HG02571 (cell line): ENCODE measurements around the gene MYO5C.

Experiments
- ATAC-seq: cut with Tn5 transposase; IDR thresholded peaks from one replicate; pipeline ENCODE4 v1.9.1; 2021; ENCODE audit warnings: mild to moderate bottlenecking, moderate library complexity; ENCODE audit not compliant: unreplicated experiment

MYO5C gene

DNA sequence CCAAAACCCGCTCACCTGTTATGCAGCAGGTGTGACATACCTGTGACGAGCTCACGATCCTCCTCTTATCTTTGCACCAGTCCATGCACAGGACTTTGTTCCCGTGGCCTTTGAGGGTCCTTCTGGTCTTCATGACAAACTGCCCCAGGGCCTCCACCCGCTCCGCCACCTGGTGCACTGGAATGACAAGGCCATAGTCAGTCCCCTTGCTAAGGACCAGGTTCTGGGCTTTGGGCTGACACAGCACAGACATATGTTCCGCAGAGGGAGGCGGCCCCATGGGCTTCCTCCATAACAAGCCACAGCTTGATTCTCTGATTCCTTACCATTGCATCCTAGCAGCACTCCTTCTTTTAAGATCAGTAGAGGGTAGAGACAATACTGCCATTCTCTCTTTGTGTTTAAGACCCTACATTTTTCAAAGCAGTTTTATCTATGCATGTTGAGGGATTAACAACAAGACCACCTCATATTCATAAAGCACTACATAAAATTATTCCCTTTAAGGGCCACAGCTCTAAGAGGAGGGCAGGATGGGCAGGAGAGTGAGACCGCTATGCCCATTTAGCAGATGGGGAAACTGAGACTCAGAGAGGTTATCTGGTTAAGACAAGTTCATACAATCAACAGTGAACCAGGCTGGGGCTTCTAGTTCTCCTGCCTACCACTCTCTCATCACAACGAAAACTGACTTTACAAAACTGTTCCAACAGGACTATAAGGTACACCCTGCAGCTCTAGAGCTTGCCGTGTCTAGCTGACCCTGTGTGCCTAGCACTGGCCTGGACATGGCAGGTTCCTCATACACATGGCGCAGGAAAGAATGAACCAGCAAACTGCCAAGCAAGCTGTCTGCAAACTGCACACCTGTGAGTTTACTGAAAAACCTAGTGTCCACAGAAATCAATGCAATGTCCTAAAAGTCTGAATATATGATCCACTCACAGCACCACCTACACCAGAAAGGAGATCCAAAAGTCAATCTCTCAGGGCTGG, 141.4 kb downstream of the MYO5C start:
- ATAC-seq, result no peak

DNA sequence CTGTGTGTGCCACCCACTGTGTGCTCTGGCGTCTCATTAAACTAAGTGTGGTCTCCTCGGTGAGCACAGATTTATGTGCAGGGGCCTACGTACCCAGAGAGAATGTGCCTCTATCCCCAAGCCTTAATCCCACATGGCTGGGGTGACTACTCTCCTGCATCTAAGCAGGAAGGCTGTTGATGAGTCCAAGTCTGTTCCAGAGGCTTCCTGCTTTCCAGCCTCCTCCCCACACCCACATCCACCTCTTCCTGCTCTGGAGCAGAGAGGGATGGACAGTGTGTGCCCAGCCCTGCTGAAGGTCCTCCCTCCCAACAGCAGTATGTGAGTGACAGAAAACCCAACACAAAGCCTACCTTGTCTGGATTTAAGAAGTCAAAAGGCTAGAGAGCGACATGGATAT, 144.3 kb downstream of the MYO5C start:
- ATAC-seq, result no peak

DNA sequence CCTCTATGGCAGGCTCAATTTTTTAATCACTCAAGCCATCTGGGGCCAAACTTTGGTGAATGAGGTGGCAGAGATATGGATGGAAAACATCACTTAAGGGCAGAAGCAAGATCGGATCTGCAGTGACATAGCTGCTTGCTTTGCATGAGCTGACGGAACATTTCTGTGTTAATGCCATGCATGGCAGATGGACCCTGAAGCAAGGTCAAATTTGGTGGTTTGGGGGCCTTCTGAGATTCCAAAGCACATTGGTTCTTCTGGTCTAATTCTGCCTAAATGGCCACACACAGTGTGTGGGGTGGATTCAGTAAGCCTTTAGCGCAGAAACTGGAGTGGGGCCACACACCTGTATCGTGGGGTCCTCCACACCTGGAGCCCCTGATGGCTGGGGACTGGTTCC, 144.7 kb downstream of the MYO5C start:
- ATAC-seq, result no peak

DNA sequence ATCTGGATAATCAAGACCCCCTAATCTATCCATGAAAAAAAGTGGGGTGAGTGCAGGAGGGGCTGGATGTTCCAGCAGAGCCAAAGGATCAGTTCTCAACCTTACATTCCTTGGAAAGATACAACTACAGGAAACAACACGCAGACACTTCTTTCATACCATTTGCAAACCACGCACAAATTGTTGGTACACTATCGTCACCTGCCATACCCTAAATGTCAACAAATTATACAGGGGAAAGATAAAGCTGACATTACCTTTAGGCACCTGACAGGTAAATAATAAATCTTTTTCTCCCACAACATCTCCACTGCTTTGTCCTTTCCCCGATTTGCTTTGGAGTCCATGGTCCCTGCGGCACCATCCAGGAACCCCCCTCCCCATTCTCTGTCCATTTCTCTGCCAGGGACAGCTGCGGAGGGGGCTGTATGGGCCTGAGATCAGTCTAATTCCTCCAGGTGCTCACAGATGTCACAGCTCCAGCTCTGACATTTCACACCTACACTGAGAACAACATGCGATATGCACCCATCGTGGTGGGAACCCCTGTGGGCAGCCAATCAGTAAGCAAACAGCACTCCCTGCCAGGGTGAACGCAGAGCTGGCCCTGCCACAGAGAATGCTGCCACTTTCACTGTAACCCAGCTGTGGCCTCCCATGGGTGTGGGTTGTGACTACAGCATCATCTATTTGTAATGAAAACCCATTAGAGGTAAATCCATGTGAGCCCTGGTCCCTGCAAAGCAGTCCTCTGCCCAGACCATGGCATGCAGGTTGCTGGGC, 145.4 kb downstream of the MYO5C start:
- ATAC-seq, result no peak

DNA sequence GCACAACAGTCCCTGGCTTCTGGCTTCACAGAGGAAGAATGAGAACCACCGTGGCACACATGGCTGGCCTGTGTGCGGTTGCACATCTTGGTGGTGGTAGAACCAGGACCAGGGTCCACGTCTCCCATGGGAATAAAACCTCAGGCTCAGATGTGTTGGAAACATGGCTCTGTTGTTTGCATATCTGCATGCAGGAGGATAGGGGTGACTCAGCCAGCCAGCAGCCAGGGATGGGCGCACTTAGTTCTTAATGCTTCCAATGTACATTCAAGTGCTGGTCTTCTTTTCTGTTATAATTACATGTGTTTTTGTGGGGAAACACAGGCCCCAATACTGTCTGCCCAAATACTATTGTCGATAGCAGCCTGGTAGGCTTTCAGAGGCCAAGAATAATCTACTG, 147.2 kb downstream of the MYO5C start:
- ATAC-seq, result no peak

DNA sequence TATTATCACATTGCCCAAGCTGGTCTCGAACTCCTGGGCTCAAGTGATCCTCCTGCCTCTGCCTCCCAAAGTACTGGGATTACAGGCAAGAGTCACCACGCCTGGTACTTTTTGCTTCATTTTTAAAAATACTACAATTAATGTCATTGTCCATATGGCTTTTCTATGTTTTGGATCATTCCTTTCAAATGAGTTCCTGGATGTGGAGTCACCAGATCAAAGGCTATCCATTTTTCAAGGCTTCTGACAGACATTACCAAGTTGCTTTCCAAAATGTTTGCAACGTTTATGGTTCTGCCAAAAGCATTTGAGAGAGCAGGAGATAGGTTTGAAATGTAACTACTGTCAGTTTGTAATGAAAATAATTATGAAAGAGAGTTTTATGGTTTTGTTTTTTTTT, 148.8 kb downstream of the MYO5C start:
- ATAC-seq, result no peak

DNA sequence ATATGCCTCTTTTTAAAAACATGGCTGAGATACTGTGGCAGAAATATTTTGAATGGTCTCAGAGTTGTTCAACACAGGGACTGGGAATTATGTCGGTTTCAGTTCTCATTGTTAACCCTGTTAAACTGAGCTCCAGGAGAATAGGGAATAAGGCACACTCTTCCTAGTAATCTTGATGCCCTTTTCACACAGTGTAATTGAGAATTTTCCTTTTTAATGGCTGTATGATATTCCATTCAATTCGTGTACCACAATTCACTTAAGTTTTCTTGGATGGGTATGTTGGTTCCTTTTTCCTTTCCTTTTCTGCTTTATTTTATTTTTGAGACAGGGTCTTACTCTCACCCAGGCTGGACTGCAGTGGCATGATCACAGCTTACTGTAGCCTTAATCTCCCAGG, 149.3 kb downstream of the MYO5C start:
- ATAC-seq, result no peak

DNA sequence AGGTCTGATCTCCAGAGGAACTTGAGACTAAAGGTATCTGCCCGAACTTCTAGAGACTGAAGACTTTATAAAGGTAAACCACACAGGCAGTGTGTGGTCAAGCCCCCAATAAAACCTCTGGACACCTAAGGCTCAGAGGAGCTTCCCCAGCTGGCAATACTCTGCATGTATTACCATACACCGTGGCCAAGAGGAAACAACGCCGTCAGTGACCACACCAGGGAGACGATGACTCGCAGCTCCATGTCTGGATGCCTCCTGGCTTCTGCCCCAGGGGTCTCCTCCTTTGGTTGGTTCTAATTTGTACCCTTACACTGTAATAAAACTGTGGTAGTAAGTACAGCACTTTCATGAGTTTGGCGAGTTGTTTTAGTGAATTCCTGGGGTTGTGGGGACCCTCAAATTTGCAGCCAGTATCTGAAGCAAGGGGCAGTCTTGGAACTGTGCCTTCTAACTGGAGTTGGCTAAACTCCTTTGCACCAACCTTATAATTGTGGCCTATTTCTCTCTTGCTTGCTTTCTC, 150.9 kb downstream of the MYO5C start:
- ATAC-seq, result no peak

DNA sequence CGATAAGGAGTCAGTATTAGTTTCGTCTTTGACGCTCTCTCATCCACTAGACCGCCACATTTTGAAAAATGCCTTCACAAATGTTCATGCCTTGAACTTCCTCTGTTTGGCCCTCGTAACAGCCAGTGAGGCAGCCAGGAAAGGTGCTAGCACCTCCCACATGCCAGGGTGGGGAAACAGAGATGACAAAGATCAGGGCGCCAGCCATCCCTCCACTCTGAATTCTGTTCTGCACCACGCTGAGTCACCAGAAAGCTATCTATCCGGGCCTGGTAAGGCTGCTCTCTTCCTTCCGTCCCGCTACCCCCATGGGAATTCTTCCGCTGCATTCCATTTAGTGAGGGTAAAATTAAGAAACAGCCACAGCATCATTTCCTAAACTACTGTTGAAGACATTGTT, 151.7 kb downstream of the MYO5C start:
- no peak for ATAC-seq
